GM12878 (cell line): ENCODE data around the gene PSMB3. TPM values are rescaled to one million over a fixed set of nuclear protein-coding genes. Genes with fewer than 3 reads are reported as not detected.

ENCODE experiments used
- ATAC-seq: fragments of 200-7000 bp; cut with Tn5 transposase; 3 replicates; pipeline ENCODE4 v1.9.1; 2020; ENCODE audit warnings: mild to moderate bottlenecking, moderate library complexity
- BruUV-seq: library from RNA; stranded (reverse); fragments of 400-500 nt; replicated peaks from 2 replicates; lab custom pipeline; 2021; lab: Mats Ljungman, UMichigan
- CTCF ChIA-PET: fragments of 300-600 bp; sonication (Branson Sonifier 250); formaldehyde crosslinking; extraction: SDS; loops from one replicate; lab custom pipeline; 2021; ENCODE audit warnings: inconsistent platforms; lab: Yijun Ruan, JAX
- POLR2A ChIA-PET: fragments of 350-600 bp; formaldehyde crosslinking; extraction: SDS; loops from one replicate; lab custom pipeline; 2021; ENCODE audit warnings: inconsistent platforms; lab: Charles Lee
- RAD21 ChIA-PET: fragments of 300-600 bp; sonication (Branson Sonifier 250); formaldehyde crosslinking; loops from one replicate; lab custom pipeline; 2023; ENCODE audit warnings: antibody characterized with exemption; ENCODE audit not compliant: unreplicated experiment; lab: Charles Lee
- SMC1A ChIA-PET: fragments of 300-600 bp; sonication (Branson Sonifier 250); formaldehyde crosslinking; loops from one replicate; lab custom pipeline; 2023; ENCODE audit not compliant: unreplicated experiment, uncharacterized antibody; lab: Charles Lee
- DNase-seq: peaks from one replicate; pipeline ENCODE4 v3.0.0-alpha.2; 2011; ENCODE audit warnings: low read depth, low spot score
- FAIRE-seq: peaks from 3 replicates; lab custom pipeline; 2011; peaks lifted over from hg19 to GRCh38; lab: Jason Lieb, UNC
- H2AFZ ChIP-seq: 2 replicates; pipeline ENCODE4 v1.6.0; 2011; ENCODE audit warnings: low read depth, low read length, control low read depth; ENCODE audit not compliant: control insufficient read depth
- H3K27ac ChIP-seq: 2 replicates; pipeline ENCODE4 v1.5.1; 2011; ENCODE audit warnings: control low read depth; ENCODE audit not compliant: control insufficient read depth, insufficient read depth
- H3K27me3 ChIP-seq, 2 experiments: replicated peaks in 1 of 2; 2 replicates each; pipeline versions ENCODE4 v1.6.0 to v1.6.1; 2011; ENCODE audit warnings: low read length in 1 of 2; ENCODE audit not compliant: control insufficient read depth in 2 of 2, insufficient read depth in 2 of 2
- H3K36me3 ChIP-seq, 2 experiments: 2 replicates each; pipeline ENCODE4 v1.5.1; 2011; ENCODE audit warnings: low read length in 1 of 2; ENCODE audit not compliant: control insufficient read depth in 2 of 2, insufficient read depth in 2 of 2
- H3K4me1 ChIP-seq: 2 replicates; pipeline ENCODE4 v1.6.1; 2011; ENCODE audit warnings: mild to moderate bottlenecking, low read length, moderate library complexity, mixed read lengths; ENCODE audit not compliant: control insufficient read depth, insufficient read depth
- H3K4me2 ChIP-seq: 2 replicates; pipeline ENCODE4 v1.6.0; 2011; ENCODE audit warnings: control low read depth; ENCODE audit not compliant: control insufficient read depth, insufficient read depth
- H3K4me3 ChIP-seq: fragments of 200-600 bp; sonication (generic); 2 replicates; pipeline ENCODE4 v1.5.1; 2016
- H3K79me2 ChIP-seq: 2 replicates; pipeline ENCODE4 v1.6.0; 2011; ENCODE audit warnings: low read length; ENCODE audit not compliant: control insufficient read depth, insufficient read depth
- H3K9ac ChIP-seq: 2 replicates; pipeline ENCODE4 v1.8.0; 2011; ENCODE audit warnings: low read length, control low read depth, mixed read lengths; ENCODE audit not compliant: control insufficient read depth, insufficient read depth
- H3K9me3 ChIP-seq: replicated peaks from 3 replicates; pipeline ENCODE4 v1.5.1; 2011; ENCODE audit warnings: mild to moderate bottlenecking, low read length; ENCODE audit not compliant: control insufficient read depth, insufficient read depth
- H4K20me1 ChIP-seq: 2 replicates; pipeline ENCODE4 v1.6.0; 2011; ENCODE audit not compliant: control insufficient read depth, insufficient read depth
- BCL11A ChIP-seq: IDR thresholded peaks from 2 replicates; pipeline ENCODE4 v1.6.1; 2011; ENCODE audit warnings: low read depth, low read length
- CEBPB ChIP-seq, 2 experiments: fragments of 150-350 bp in 1 of 2; IDR thresholded peaks; 2 replicates each; pipeline ENCODE4 v1.6.1; 2012 to 2014; ENCODE audit warnings: low read depth in 2 of 2, low read length in 2 of 2, borderline replicate concordance in 1 of 2, inconsistent platforms in 1 of 2
- CHD1 ChIP-seq: IDR thresholded peaks from 2 replicates; pipeline ENCODE4 v1.6.1; 2012; ENCODE audit warnings: low read depth, low read length, improper control_type of control experiment
- GATAD2B ChIP-seq: fragments of 450-650 bp; conservative IDR thresholded peaks from 2 replicates; pipeline ENCODE4 v1.6.1; 2017; ENCODE audit warnings: low read depth, mild to moderate bottlenecking, moderate library complexity
- HDGF ChIP-seq: fragments of 450-650 bp; IDR thresholded peaks from 2 replicates; pipeline ENCODE4 v1.6.1; 2016; ENCODE audit warnings: antibody characterized with exemption
- IKZF2 ChIP-seq, 2 experiments: fragments of 450-650 bp; IDR thresholded peaks; 2 replicates each; pipeline ENCODE4 v1.6.1; 2017; ENCODE audit warnings: mild to moderate bottlenecking in 2 of 2, moderate library complexity in 2 of 2
- NBN ChIP-seq: fragments of 450-650 bp; IDR thresholded peaks from 2 replicates; pipeline ENCODE4 v1.6.1; 2016
- PAX8 ChIP-seq: fragments of 450-650 bp; IDR thresholded peaks from 2 replicates; pipeline ENCODE4 v1.6.1; 2017; ENCODE audit warnings: mild to moderate bottlenecking, moderate library complexity
- RAD51 ChIP-seq: fragments of 450-650 bp; IDR thresholded peaks from 2 replicates; pipeline ENCODE4 v1.6.1; 2016; ENCODE audit warnings: moderate library complexity, mild to moderate bottlenecking, inconsistent platforms
- RFX5 ChIP-seq: IDR thresholded peaks from 2 replicates; pipeline ENCODE4 v1.6.1; 2011; ENCODE audit warnings: low read depth, low read length, improper control_type of control experiment
- SP1 ChIP-seq: IDR thresholded peaks from one replicate; pipeline ENCODE4 v1.6.1; 2011; ENCODE audit warnings: low read depth, low read length
- TCF3 ChIP-seq: IDR thresholded peaks from 2 replicates; pipeline ENCODE4 v1.6.1; 2012; ENCODE audit warnings: low read depth, mild to moderate bottlenecking, low read length, borderline replicate concordance; ENCODE audit not compliant: insufficient read depth
- TCF7 ChIP-seq: IDR thresholded peaks from 2 replicates; pipeline ENCODE4 v1.6.1; 2014; ENCODE audit warnings: antibody characterized with exemption, borderline replicate concordance
- ZNF622 ChIP-seq: fragments of 450-650 bp; IDR thresholded peaks from 2 replicates; pipeline ENCODE4 v1.6.1; 2017; ENCODE audit warnings: mild to moderate bottlenecking, inconsistent platforms
- ZSCAN29 ChIP-seq: fragments of 450-650 bp; IDR thresholded peaks from 2 replicates; pipeline ENCODE4 v1.6.1; 2017; ENCODE audit warnings: mild to moderate bottlenecking, moderate library complexity
- WGBS: methylation state at CpG from one replicate; pipeline ENCODE4 v1.1.6; 2016; ENCODE audit warnings: low lambda C conversion rate; ENCODE audit not compliant: insufficient replicate concordance, insufficient coverage; ENCODE audit errors: missing lambda C conversion rate; 5-methylcytosine and 5-hydroxymethylcytosine counted together
- in situ Hi-C: fragments of 300-500 bp; cut with MboI; formaldehyde crosslinking; loops from 9 replicates; pipeline ENCODE4 v1.14.3; 2018; ENCODE audit warnings: mixed read lengths
- intact Hi-C: fragments of 100-400 bp; cut with micrococcal nuclease; formaldehyde crosslinking; loops from one replicate; pipeline ENCODE4 v1.14.2; 2022; ENCODE audit not compliant: unreplicated experiment
- polyA plus RNA-seq, 11 experiments: library from polyadenylated mRNA; depleted of rRNA in 4 of 11; unstranded in 6 of 11; stranded (reverse) in 5 of 11; fragments of >200 nt; fragmentation: Nextera tagmentation in 4 of 11; fragmentation: Illumina TruSeq in 1 of 11; extraction: Ambion mirVana in 4 of 11; extraction: Trizol in 1 of 11; gene quantifications; 1 replicate in 1 of 11; 2 replicates in 10 of 11; pipeline versions ENCODE4 v1.2.1 to v1.2.3, GENCODE V29; 2011 to 2016; ENCODE audit warnings: inconsistent platforms in 2 of 11, missing spikeins in 2 of 11, low read depth in 1 of 11
- total RNA-seq, 4 experiments: library from RNA; depleted of rRNA in 3 of 4; stranded (reverse); fragments of >200 nt in 3 of 4; fragmentation: Illumina TruSeq in 1 of 4; extraction: Trizol in 1 of 4; gene quantifications; 2 replicates each; pipeline versions ENCODE4 v1.2.1 to v1.2.3, GENCODE V29; 2013 to 2021
- TF ChIP-seq, protein P1 (sequence below): IDR thresholded peaks from 2 replicates; pipeline ENCODE4 v1.6.1; 2011; ENCODE audit warnings: mild to moderate bottlenecking, low read depth, low read length, moderate library complexity; ENCODE audit not compliant: insufficient replicate concordance

PSMB3 gene
- total and polyA plus RNA-seq, 10 of the 15 experiments (the other 5 are each of a cell fraction or from before 2014, with no cell fraction given) = 300 to 2,130 (median 490) TPM

DNA sequence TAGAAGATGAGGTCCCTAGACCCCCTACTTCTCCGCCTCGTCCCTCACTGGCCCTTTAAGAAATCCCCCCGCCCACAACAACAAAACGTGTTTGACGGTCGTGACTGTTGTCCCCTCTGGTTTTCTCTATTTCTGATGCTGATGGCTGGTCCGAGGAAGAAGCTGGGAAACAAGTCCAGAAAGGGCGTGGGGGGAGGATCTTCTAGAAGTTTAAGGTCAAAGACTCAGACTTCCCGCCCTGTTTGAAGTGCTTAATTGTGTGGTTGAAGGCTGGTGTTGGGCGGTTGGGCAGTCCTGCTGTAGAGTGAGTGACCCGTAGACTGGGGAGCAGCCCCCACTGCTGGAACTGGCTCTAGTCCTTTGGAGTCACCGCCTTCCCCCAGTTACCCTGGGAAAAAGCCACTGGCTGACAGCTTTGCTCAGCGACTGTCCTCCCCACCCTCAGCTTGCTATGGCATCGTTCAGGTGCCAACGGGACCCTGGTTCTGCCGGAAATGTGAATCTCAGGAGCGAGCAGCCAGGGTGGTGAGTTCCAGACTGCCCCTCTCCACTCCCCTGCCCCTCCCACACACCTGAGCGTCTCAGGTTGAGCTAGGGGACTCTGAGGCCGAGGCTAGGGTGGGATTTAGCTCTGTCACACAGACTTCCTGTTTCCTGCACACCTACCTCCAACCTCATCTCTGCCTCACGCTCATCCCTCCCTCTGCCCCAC, 45.9 kb upstream of the PSMB3 start (continued):
- 0 out of 2 replicates have a peak, but pooled peaks have one; percentile 13 for TF ChIP-seq TCF3

DNA sequence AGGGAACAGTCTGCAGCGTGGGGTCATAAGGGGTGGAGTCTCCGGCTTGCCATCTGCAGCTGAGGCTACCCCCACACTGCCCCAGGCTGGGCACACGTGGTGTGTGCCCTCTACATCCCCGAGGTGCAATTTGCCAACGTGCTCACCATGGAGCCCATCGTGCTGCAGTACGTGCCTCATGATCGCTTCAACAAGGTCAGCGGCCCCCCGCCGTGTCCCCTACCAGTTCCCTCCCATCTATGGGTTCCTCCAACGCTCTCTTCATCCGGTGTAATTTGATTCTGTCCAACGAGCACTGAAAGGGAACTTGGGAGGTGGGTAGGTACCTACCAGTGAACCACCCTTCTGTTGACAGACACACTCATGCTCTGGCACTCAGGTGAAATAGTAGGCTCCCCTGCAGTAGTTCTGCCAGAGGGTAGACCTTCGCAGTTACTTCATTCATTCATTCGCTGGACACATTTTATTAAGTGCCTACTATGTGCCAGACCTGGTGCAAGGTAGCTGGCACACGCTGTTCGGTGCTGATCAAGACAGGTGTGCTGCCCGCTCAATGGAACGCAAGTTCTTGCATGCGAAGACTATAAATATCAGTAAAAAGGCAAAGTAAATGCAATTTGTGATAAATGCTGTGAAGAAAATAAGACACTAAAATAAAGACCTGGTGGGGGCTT, 44.7 kb upstream of the PSMB3 start:
- Histone ChIP-seq H4K20me1 (no peaks in the 10 kb centered on the region), H3K9ac (no peak overlapping the region), H3K9me3 (no peaks in the 10 kb centered on the region), H3K4me3 (peak overlapping the region; percentile 99), H2AFZ (no peak overlapping the region), H3K4me2 (peak overlapping the region; percentile 81), H3K27me3 (no peaks in the 10 kb centered on the region), H3K27ac (no peak overlapping the region), H3K36me3 (peaks cover 20 to 34% of the 10 kb centered on the region in 2 experiments; a peak in 3 of 4 replicates), H3K79me2 (peaks cover 59% of the 10 kb centered on the region), H3K4me1 (peaks cover 9% of the 10 kb centered on the region)
- in situ Hi-C loops = no loop called here
- ChIA-PET CTCF (interaction anchor here (1.1 to 3.2 kb wide), 5 partner anchors 23 to 40 kb away, joined by 4 to 17 read pairs (median 5); partner anchors contain the start of gene EPOP), POLR2A (interaction anchor here (1.4 kb wide), 1 partner anchor 23 kb away, joined by 4 read pairs; no protein-coding TSS in a partner anchor), SMC1A (interaction anchor here (1.7 kb wide), 1 partner anchor 7 kb away, joined by 4 read pairs; no protein-coding TSS in a partner anchor), RAD21 (interaction anchor here (1.3 to 3.8 kb wide), 3 partner anchors 23 to 39 kb away, joined by 3 to 24 read pairs (median 20); partner anchors contain the start of gene CISD3)
- TF ChIP-seq PAX8 (no peak), SP1 (no peak), IKZF2 (IDR thresholded peaks at IDR 0.05) (no peak), BCL11A (no peak), GATAD2B (no peak), HDGF (no peak), CEBPB (IDR thresholded peaks at IDR 0.05; ENCODE audit: borderline replicate concordance in 1 of 2, low read depth in 2 of 2, low read length in 2 of 2) (no peak), ZSCAN29 (no peak), CHD1 (no peak), TCF7 (no peak), RFX5 (no peak), ZNF622 (no peak), NBN (no peak), RAD51 (no peak)
- TF ChIP-seq, protein P1, sequence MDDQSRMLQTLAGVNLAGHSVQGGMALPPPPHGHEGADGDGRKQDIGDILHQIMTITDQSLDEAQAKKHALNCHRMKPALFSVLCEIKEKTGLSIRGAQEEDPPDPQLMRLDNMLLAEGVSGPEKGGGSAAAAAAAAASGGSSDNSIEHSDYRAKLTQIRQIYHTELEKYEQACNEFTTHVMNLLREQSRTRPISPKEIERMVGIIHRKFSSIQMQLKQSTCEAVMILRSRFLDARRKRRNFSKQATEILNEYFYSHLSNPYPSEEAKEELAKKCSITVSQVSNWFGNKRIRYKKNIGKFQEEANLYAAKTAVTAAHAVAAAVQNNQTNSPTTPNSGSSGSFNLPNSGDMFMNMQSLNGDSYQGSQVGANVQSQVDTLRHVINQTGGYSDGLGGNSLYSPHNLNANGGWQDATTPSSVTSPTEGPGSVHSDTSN = no peak
- intact Hi-C loops = no loop called here
- no peak for FAIRE-seq
- BruUV-seq = TSS peak; percentile 21
- no peak for DNase-seq
- no peak for ATAC-seq
- 96% methylated on average over 21 of the region's 21 CpGs for WGBS
